Measurements from ENCODE around the gene SCN11A. TPM values are rescaled to one million over a fixed set of nuclear protein-coding genes. Genes with fewer than 3 reads are reported as not detected.

The SCN11A gene
- total and polyA plus RNA-seq, 2 donors (not counting 1 experiment from before 2014, with no cell fraction given) = 0.01 to 0.17 TPM

- no peak overlapping the region for H3K27ac ChIP-seq (ENCODE audit: insufficient read depth, low read length)
- H3K79me2 ChIP-seq (ENCODE audit: control insufficient read depth, insufficient read depth, low read length) = no peaks in the 10 kb centered on the region
- H2AFZ ChIP-seq (ENCODE audit: low read length) = no peak overlapping the region
- no peaks in the 10 kb centered on the region for H3K27me3 ChIP-seq (ENCODE audit: control insufficient read depth, insufficient read depth, low read length)
- H4K20me1 ChIP-seq (ENCODE audit: control insufficient read depth, extremely low read depth, insufficient read depth, low read length) = no peaks in the 10 kb centered on the region
- H3K9ac ChIP-seq (ENCODE audit: insufficient read depth, low read length) = no peak overlapping the region
- no peak for DNase-seq (ENCODE audit: low read depth in 2 of 2)
- H3K4me2 ChIP-seq (ENCODE audit: extremely low read depth, insufficient read depth, low read length) = no peak overlapping the region
- TF ChIP-seq EZH2 (IDR thresholded peaks at IDR 0.05; ENCODE audit: low read length, missing control alignments) = no peak
- TF ChIP-seq CTCF (conservative IDR thresholded peaks at IDR 0.05 in 1 of 2, IDR thresholded peaks at IDR 0.05 in 1 of 2; ENCODE audit: low read depth in 1 of 2, low read length in 2 of 2) = no peak
- H3K4me1 ChIP-seq (ENCODE audit: control insufficient read depth, extremely low read depth, insufficient read depth, low read length) = no peaks in the 10 kb centered on the region
- H3K4me3 ChIP-seq (replicated peaks in 1 of 4; ENCODE audit: control extremely low read depth in 1 of 4, insufficient read depth in 1 of 4, low read depth in 3 of 4, low read length in 4 of 4) = no peak overlapping the region
- no peaks in the 10 kb centered on the region for H3K36me3 ChIP-seq (ENCODE audit: control insufficient read depth, insufficient read depth, low read length)
- no peaks in the 10 kb centered on the region for H3K9me3 ChIP-seq (ENCODE audit: control insufficient read depth, insufficient read depth, low read depth, low read length)
These were observed 29.5 kb downstream of the SCN11A start for GRCh38 chr3:39022286-39022630.

GRCh38 chr3:39021465-39022285 lies 30.1 kb downstream of the SCN11A start:
- no peaks in the 10 kb centered on the region for H3K4me1 ChIP-seq (ENCODE audit: control insufficient read depth, extremely low read depth, insufficient read depth, low read length)
- no peaks in the 10 kb centered on the region for H3K9me3 ChIP-seq (ENCODE audit: control insufficient read depth, insufficient read depth, low read depth, low read length)
- H3K27ac ChIP-seq (ENCODE audit: insufficient read depth, low read length) = no peak overlapping the region
- DNase-seq (ENCODE audit: low read depth in 2 of 2) = no peak
- H3K4me3 ChIP-seq (replicated peaks in 1 of 4; ENCODE audit: control extremely low read depth in 1 of 4, insufficient read depth in 1 of 4, low read depth in 3 of 4, low read length in 4 of 4) = no peak overlapping the region
- no peak overlapping the region for H3K4me2 ChIP-seq (ENCODE audit: extremely low read depth, insufficient read depth, low read length)
- H3K79me2 ChIP-seq (ENCODE audit: control insufficient read depth, insufficient read depth, low read length) = no peaks in the 10 kb centered on the region
- H3K27me3 ChIP-seq (ENCODE audit: control insufficient read depth, insufficient read depth, low read length) = no peaks in the 10 kb centered on the region
- TF ChIP-seq CTCF (conservative IDR thresholded peaks at IDR 0.05 in 1 of 2, IDR thresholded peaks at IDR 0.05 in 1 of 2; ENCODE audit: low read depth in 1 of 2, low read length in 2 of 2) (no peak), EZH2 (IDR thresholded peaks at IDR 0.05; ENCODE audit: low read length, missing control alignments) (no peak)
- H2AFZ ChIP-seq (ENCODE audit: low read length) = no peak overlapping the region
- H3K36me3 ChIP-seq (ENCODE audit: control insufficient read depth, insufficient read depth, low read length) = no peaks in the 10 kb centered on the region
- no peaks in the 10 kb centered on the region for H4K20me1 ChIP-seq (ENCODE audit: control insufficient read depth, extremely low read depth, insufficient read depth, low read length)
- H3K9ac ChIP-seq (ENCODE audit: insufficient read depth, low read length) = no peak overlapping the region

GRCh38 chr3:39021029-39021428 lies 30.7 kb downstream of the SCN11A start:
- no peaks in the 10 kb centered on the region for H3K79me2 ChIP-seq (ENCODE audit: control insufficient read depth, insufficient read depth, low read length)
- no peak for DNase-seq (ENCODE audit: low read depth in 2 of 2)
- no peak overlapping the region for H2AFZ ChIP-seq (ENCODE audit: low read length)
- no peaks in the 10 kb centered on the region for H3K4me1 ChIP-seq (ENCODE audit: control insufficient read depth, extremely low read depth, insufficient read depth, low read length)
- no peaks in the 10 kb centered on the region for H3K27me3 ChIP-seq (ENCODE audit: control insufficient read depth, insufficient read depth, low read length)
- no peaks in the 10 kb centered on the region for H4K20me1 ChIP-seq (ENCODE audit: control insufficient read depth, extremely low read depth, insufficient read depth, low read length)
- TF ChIP-seq CTCF (conservative IDR thresholded peaks at IDR 0.05 in 1 of 2, IDR thresholded peaks at IDR 0.05 in 1 of 2; ENCODE audit: low read depth in 1 of 2, low read length in 2 of 2) = no peak
- no peak for TF ChIP-seq EZH2 (IDR thresholded peaks at IDR 0.05; ENCODE audit: low read length, missing control alignments)
- H3K27ac ChIP-seq (ENCODE audit: insufficient read depth, low read length) = no peak overlapping the region
- no peak overlapping the region for H3K9ac ChIP-seq (ENCODE audit: insufficient read depth, low read length)
- no peak overlapping the region for H3K4me3 ChIP-seq (replicated peaks in 1 of 4; ENCODE audit: control extremely low read depth in 1 of 4, insufficient read depth in 1 of 4, low read depth in 3 of 4, low read length in 4 of 4)
- H3K4me2 ChIP-seq (ENCODE audit: extremely low read depth, insufficient read depth, low read length) = no peak overlapping the region
- no peaks in the 10 kb centered on the region for H3K9me3 ChIP-seq (ENCODE audit: control insufficient read depth, insufficient read depth, low read depth, low read length)
- no peaks in the 10 kb centered on the region for H3K36me3 ChIP-seq (ENCODE audit: control insufficient read depth, insufficient read depth, low read length)
